ENCODE data around the gene NUDT22.

Gene NUDT22

DNA sequence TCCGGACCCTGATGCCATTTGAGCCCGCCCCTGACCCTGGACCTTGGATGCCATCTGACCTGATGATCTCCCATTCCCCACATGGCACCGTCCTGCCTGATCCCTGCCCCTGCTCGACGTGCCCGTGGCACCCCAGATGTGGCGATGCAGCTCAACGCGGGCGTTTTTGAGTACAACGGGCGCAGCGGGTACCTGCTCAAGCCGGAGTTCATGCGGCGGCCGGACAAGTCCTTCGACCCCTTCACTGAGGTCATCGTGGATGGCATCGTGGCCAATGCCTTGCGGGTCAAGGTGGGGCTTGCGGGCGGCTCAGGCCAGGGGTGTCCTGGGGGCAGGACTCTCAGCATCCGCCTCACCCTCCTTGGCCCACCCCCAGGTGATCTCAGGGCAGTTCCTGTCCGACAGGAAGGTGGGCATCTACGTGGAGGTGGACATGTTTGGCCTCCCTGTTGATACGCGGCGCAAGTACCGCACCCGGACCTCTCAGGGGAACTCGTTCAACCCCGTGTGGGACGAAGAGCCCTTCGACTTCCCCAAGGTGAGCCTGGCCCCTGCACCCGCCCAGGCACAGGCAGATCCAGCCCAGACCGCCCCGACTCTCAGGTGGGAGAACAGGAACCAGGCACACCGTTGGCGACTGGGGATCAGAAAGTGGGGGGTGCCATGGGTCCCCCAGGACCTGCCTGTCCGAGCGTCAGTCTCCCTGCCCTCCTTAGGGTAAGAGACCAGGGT lies 36.4 kb downstream of the NUDT22 start:
- Histone ChIP-seq H3K36me3 (ENCODE audit: insufficient read depth, low read length) (peaks cover 41% of the 10 kb centered on the region), H3K27me3 (ENCODE audit: control insufficient read depth in 1 of 2, insufficient read depth in 2 of 2, low read length in 2 of 2) (no peaks in the 10 kb centered on the region), H3K4me1 (ENCODE audit: insufficient read depth, low read length) (no peaks in the 10 kb centered on the region), H3K4me3 (ENCODE audit: low read depth in 1 of 2, low read length in 2 of 2) (no peak overlapping the region), H3K9ac (ENCODE audit: low read length) (no peak overlapping the region), H3K9me3 (ENCODE audit: low read length) (no peaks in the 10 kb centered on the region), H3K27ac (ENCODE audit: low read depth, low read length) (no peak overlapping the region)

GRCh38 chr11:64263021-64263946 lies 37.2 kb downstream of the NUDT22 start:
- no peak overlapping the region for H3K27ac ChIP-seq (ENCODE audit: low read depth, low read length)
- peaks cover 40% of the 10 kb centered on the region for H3K36me3 ChIP-seq (ENCODE audit: insufficient read depth, low read length)
- H3K4me1 ChIP-seq (ENCODE audit: insufficient read depth, low read length): peaks cover 5% of the 10 kb centered on the region
- no peaks in the 10 kb centered on the region for H3K9me3 ChIP-seq (ENCODE audit: low read length)
- no peak overlapping the region for H3K9ac ChIP-seq (ENCODE audit: low read length)
- H3K4me3 ChIP-seq (ENCODE audit: low read depth in 1 of 2, low read length in 2 of 2): no peak overlapping the region
- no peaks in the 10 kb centered on the region for H3K27me3 ChIP-seq (ENCODE audit: control insufficient read depth in 1 of 2, insufficient read depth in 2 of 2, low read length in 2 of 2)

DNA sequence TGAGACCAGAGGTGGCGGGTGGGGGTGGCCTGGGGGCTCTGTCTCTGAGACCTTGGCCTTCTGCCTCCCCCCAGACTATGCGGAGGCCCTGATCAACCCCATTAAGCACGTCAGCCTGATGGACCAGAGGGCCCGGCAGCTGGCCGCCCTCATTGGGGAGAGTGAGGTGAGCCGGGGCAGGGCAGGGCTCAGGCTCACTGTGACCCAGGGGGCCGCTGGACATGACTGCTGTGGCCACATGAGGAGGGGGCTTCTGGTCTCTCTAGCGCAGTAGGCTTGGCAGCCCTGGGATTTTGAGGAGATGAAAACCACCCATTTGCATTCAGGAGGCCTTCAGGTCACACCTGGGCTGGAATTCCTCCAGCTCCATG lies 37.9 kb downstream of the NUDT22 start:
- Histone ChIP-seq H3K9ac (ENCODE audit: low read length) (no peak overlapping the region), H3K36me3 (ENCODE audit: insufficient read depth, low read length) (peaks cover 35% of the 10 kb centered on the region), H3K27me3 (ENCODE audit: control insufficient read depth in 1 of 2, insufficient read depth in 2 of 2, low read length in 2 of 2) (no peaks in the 10 kb centered on the region), H3K4me3 (ENCODE audit: low read depth in 1 of 2, low read length in 2 of 2) (no peak overlapping the region), H3K27ac (ENCODE audit: low read depth, low read length) (no peak overlapping the region), H3K9me3 (ENCODE audit: low read length) (no peaks in the 10 kb centered on the region), H3K4me1 (ENCODE audit: insufficient read depth, low read length) (peaks cover 11% of the 10 kb centered on the region)

- Histone ChIP-seq H3K4me1 (ENCODE audit: insufficient read depth, low read length) (peaks cover 13% of the 10 kb centered on the region), H3K27ac (ENCODE audit: low read depth, low read length) (no peak overlapping the region), H3K27me3 (ENCODE audit: control insufficient read depth in 1 of 2, insufficient read depth in 2 of 2, low read length in 2 of 2) (no peaks in the 10 kb centered on the region), H3K4me3 (ENCODE audit: low read depth in 1 of 2, low read length in 2 of 2) (no peak overlapping the region), H3K36me3 (ENCODE audit: insufficient read depth, low read length) (peaks cover 32% of the 10 kb centered on the region), H3K9me3 (ENCODE audit: low read length) (no peaks in the 10 kb centered on the region), H3K9ac (ENCODE audit: low read length) (no peak overlapping the region)
These were observed 38.3 kb downstream of the NUDT22 start for GRCh38 chr11:64264371-64264852.

DNA sequence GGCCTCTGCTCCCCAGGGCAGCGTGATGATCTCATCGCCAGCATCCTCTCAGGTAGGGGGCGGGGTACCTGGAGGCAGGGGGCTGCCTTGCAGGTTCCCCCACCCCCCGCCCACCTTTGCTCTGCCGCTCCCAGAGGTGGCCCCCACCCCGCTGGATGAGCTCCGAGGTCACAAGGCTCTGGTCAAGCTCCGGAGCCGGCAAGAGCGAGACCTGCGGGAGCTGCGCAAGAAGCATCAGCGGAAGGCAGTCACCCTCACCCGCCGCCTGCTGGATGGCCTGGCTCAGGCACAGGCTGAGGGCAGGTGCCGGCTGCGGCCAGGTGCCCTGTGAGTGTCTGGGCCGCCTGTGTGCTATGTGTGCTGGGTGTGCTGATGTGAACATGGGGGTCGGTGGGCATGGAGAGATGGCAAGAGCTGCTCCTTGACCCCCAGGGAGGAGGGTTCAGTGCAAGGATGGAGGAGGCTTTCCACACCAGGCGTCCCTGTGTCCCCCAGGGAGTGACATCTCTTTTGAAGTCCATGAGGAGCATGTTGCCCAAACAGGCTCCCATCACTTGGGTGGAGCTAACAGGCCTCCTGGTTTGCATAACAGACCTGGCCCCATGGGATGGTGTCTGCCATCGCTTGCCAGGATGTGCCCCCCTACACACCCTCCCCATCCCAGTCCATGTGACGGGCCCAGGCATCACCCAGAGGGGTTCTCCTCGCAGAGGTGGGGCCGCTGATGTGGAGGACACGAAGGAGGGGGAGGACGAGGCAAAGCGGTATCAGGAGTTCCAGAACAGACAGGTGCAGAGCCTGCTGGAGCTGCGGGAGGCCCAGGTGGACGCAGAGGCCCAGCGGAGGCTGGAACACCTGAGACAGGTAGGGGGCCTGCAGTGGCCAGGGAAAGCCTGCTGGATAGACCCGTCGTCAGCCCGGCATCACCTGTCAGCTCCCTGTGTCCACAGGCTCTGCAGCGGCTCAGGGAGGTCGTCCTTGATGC lies 39.4 kb downstream of the NUDT22 start:
- Histone ChIP-seq H3K27ac (ENCODE audit: low read depth, low read length) (no peak overlapping the region), H3K4me3 (ENCODE audit: low read depth in 1 of 2, low read length in 2 of 2) (no peak overlapping the region), H3K27me3 (ENCODE audit: control insufficient read depth in 1 of 2, insufficient read depth in 2 of 2, low read length in 2 of 2) (no peaks in the 10 kb centered on the region), H3K36me3 (ENCODE audit: insufficient read depth, low read length) (peaks cover 23% of the 10 kb centered on the region), H3K4me1 (ENCODE audit: insufficient read depth, low read length) (peaks cover 13% of the 10 kb centered on the region), H3K9me3 (ENCODE audit: low read length) (no peaks in the 10 kb centered on the region), H3K9ac (ENCODE audit: low read length) (no peak overlapping the region)

DNA sequence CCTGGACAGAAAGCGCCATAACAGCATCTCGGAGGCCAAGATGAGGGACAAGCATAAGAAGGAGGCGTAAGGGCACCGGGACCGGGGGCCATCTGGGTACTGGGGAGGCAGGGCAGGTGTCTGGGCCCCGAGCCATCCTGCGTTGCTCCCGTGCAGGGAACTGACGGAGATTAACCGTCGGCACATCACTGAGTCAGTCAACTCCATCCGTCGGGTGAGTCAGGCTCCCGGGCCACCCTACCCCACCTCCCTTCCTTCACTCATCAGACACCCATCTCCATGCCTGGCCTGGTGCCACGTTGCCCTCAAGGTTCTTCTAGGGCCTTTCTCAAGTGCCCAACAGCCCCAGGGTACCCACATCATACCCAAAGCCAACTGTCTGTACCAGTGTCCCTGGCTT lies 40.3 kb downstream of the NUDT22 start:
- Histone ChIP-seq H3K4me3 (ENCODE audit: low read depth in 1 of 2, low read length in 2 of 2) (no peak overlapping the region), H3K9me3 (ENCODE audit: low read length) (no peaks in the 10 kb centered on the region), H3K27ac (ENCODE audit: low read depth, low read length) (no peak overlapping the region), H3K36me3 (ENCODE audit: insufficient read depth, low read length) (peaks cover 23% of the 10 kb centered on the region), H3K4me1 (ENCODE audit: insufficient read depth, low read length) (peaks cover 13% of the 10 kb centered on the region), H3K27me3 (ENCODE audit: control insufficient read depth in 1 of 2, insufficient read depth in 2 of 2, low read length in 2 of 2) (no peaks in the 10 kb centered on the region), H3K9ac (ENCODE audit: low read length) (no peak overlapping the region)

- peaks cover 19% of the 10 kb centered on the region for H3K4me1 ChIP-seq (ENCODE audit: insufficient read depth, low read length)
- no peak overlapping the region for H3K9ac ChIP-seq (ENCODE audit: low read length)
- H3K27me3 ChIP-seq (ENCODE audit: control insufficient read depth in 1 of 2, insufficient read depth in 2 of 2, low read length in 2 of 2): no peaks in the 10 kb centered on the region
- H3K4me3 ChIP-seq (ENCODE audit: low read depth in 1 of 2, low read length in 2 of 2): no peak overlapping the region
- peaks cover 23% of the 10 kb centered on the region for H3K36me3 ChIP-seq (ENCODE audit: insufficient read depth, low read length)
- H3K9me3 ChIP-seq (ENCODE audit: low read length): no peaks in the 10 kb centered on the region
- H3K27ac ChIP-seq (ENCODE audit: low read depth, low read length): peak overlapping the region; percentile 99
These were observed 41.3 kb downstream of the NUDT22 start for GRCh38 chr11:64267207-64267945.

- Histone ChIP-seq H3K27ac (ENCODE audit: low read depth, low read length) (peak overlapping the region; percentile 99), H3K4me1 (ENCODE audit: insufficient read depth, low read length) (peaks cover 19% of the 10 kb centered on the region), H3K9me3 (ENCODE audit: low read length) (no peaks in the 10 kb centered on the region), H3K4me3 (ENCODE audit: low read depth in 1 of 2, low read length in 2 of 2) (peak overlapping the region; percentile 77 to 94), H3K27me3 (ENCODE audit: control insufficient read depth in 1 of 2, insufficient read depth in 2 of 2, low read length in 2 of 2) (no peaks in the 10 kb centered on the region), H3K9ac (ENCODE audit: low read length) (peak overlapping the region; percentile 39), H3K36me3 (ENCODE audit: insufficient read depth, low read length) (peaks cover 14% of the 10 kb centered on the region)
These were observed 42.2 kb downstream of the NUDT22 start for GRCh38 chr11:64268025-64268892.

DNA sequence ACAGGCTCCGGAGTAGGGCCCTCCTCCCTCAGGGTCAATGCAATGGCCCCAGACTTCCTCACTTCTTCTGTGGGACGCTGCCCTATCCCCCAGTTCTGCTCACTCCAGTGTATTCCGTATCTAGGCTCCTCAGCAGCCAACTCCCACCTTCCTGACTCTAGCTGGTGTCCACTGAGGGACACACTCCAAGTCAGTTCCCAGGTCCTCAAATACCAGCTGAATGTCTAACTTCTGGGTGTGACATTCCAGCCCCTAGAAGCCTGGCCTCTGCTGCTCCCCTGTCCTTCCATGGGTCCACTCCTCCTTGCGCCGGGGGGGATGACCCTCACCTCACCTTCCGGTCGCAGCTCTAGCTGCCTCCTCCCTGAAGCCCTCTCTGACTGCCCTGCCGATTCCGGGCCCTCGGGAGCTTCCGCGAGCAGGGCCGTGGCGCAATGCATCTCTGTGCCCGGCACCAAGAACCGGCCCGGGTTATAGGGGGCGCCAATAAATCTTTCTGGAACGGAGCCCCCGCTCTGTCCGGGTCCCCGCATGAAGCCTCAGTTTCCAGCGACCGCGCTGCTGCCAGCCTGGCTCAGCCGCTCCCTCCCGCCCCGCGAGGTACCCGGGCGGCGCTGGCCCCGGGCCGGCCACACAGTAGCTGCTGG lies 42.9 kb downstream of the NUDT22 start:
- H3K27me3 ChIP-seq (ENCODE audit: control insufficient read depth in 1 of 2, insufficient read depth in 2 of 2, low read length in 2 of 2): no peaks in the 10 kb centered on the region
- peak overlapping the region; percentile 99 for H3K27ac ChIP-seq (ENCODE audit: low read depth, low read length)
- no peaks in the 10 kb centered on the region for H3K9me3 ChIP-seq (ENCODE audit: low read length)
- peaks cover 11% of the 10 kb centered on the region for H3K36me3 ChIP-seq (ENCODE audit: insufficient read depth, low read length)
- H3K9ac ChIP-seq (ENCODE audit: low read length): peak overlapping the region; percentile 39
- peaks cover 19% of the 10 kb centered on the region for H3K4me1 ChIP-seq (ENCODE audit: insufficient read depth, low read length)
- peak overlapping the region; percentile 77 to 94 for H3K4me3 ChIP-seq (ENCODE audit: low read depth in 1 of 2, low read length in 2 of 2)

All from muscle layer of colon (tissue), 2 donors.